Uterus (tissue), 4 donors: ENCODE results near the gene RAPGEF5. TPM values are rescaled to one million over a fixed set of nuclear protein-coding genes. Genes with fewer than 3 reads are reported as not detected.

ENCODE experiments used
- DNase-seq, 2 donors: peaks; one replicate each; pipeline ENCODE4 v3.0.0-alpha.2; 2019 to 2020
- H3K27ac ChIP-seq, 2 donors: fragments of 200-600 bp; sonication (generic); 1 replicate in 1 of 2; 2 replicates in 1 of 2; pipeline ENCODE4 v1.5.1; 2016 to 2018
- H3K27me3 ChIP-seq, 2 donors: fragments of 200-600 bp; sonication (generic); one replicate each; pipeline ENCODE4 v1.5.1; 2018 to 2019; ENCODE audit warnings: control low read depth in 1 of 2
- H3K36me3 ChIP-seq, 2 donors: fragments of 200-600 bp; sonication (generic); one replicate each; pipeline ENCODE4 v1.5.1; 2019; ENCODE audit warnings: control low read depth in 1 of 2
- H3K4me1 ChIP-seq, 2 donors: fragments of 200-600 bp; sonication (generic); one replicate each; pipeline ENCODE4 v1.5.1; 2018 to 2019; ENCODE audit warnings: control low read depth in 1 of 2
- H3K4me3 ChIP-seq, 2 donors: fragments of 200-600 bp; sonication (generic); 1 replicate in 1 of 2; 2 replicates in 1 of 2; pipeline ENCODE4 v1.5.1; 2018 to 2019; ENCODE audit warnings: mild to moderate bottlenecking in 1 of 2
- H3K9me3 ChIP-seq, 2 donors: fragments of 200-600 bp; sonication (generic); one replicate each; pipeline ENCODE4 v1.5.1; 2019; ENCODE audit warnings: control low read depth in 1 of 2
- POLR2A ChIP-seq, 2 donors: fragments of 450-650 bp; IDR thresholded peaks; one replicate each; pipeline ENCODE4 v1.6.1; 2016; ENCODE audit warnings: antibody characterized with exemption in 2 of 2, mild to moderate bottlenecking in 1 of 2, moderate library complexity in 1 of 2
- intact Hi-C: fragments of 100-400 bp; cut with DNase I; formaldehyde crosslinking; loops from one replicate; pipeline ENCODE4 v1.15.1; 2023; ENCODE audit warnings: low total_unique reads
- total RNA-seq, 4 donors: library from RNA; depleted of rRNA in 3 of 4; stranded (reverse); fragments of >200 nt in 3 of 4; gene quantifications; one replicate each; pipeline versions ENCODE4 v1.1.0 to v1.2.4, GENCODE V29; 2014 to 2023
- TF ChIP-seq, protein P1 (sequence below), 4 experiments: fragments of 200-600 bp in 2 of 4; fragments of 450-650 bp in 2 of 4; sonication (generic) in 2 of 4; IDR thresholded peaks; one replicate each; pipeline ENCODE4 v1.5.1; 2016 to 2019; ENCODE audit warnings: antibody characterized with exemption in 4 of 4, mild to moderate bottlenecking in 2 of 4, moderate library complexity in 1 of 4
- donor health status: DM: yes; HTN: yes; CAD: no.

Gene RAPGEF5
- total RNA-seq, 4 donors from 2014 or later, result 44.7 to 124 (median 55.1) TPM

DNA sequence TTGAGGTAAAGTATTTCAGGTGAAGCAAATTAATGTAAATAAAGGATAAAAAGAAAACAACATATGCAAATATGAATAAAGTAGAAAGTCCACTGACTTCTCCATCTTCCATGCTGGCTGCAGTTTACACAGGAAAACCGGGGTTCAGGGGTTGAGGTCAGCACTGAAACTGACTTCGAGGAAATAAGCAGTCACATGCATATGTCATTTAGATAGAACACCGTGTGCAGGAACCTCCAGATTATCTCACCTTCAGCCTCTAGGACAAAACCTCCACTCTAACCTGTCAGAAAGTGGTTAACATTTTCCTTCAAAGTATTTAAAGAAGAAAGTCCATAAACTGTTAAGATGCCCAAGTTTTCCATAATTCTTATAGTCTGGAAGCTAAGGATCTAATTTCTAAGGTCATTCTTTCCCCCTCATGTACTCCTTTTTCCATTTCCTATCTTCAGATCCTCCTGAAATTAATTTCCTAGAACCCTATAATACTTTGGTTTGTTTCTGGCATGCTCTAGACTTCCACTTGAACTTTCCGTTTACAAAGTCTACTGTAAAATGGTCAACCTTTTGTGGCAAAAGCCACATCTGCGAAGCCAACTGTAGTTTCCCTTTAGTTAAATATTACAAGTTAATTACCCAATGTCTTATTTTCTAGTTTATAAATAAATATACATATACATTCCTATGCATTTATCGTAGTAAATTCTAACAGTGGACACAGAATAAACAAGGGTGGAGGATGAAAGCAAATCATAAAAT lies 173.3 kb downstream of the RAPGEF5 start:
- Histone ChIP-seq H3K27me3 (no peaks in the 10 kb centered on the region), H3K4me3 (no peak overlapping the region), H3K27ac (no peak overlapping the region), H3K4me1 (no peaks in the 10 kb centered on the region), H3K9me3 (no peaks in the 10 kb centered on the region), H3K36me3 (no peaks in the 10 kb centered on the region)
- no peak for DNase-seq
- no peak for TF ChIP-seq POLR2A (IDR thresholded peaks at IDR 0.05)
- TF ChIP-seq, protein P1, sequence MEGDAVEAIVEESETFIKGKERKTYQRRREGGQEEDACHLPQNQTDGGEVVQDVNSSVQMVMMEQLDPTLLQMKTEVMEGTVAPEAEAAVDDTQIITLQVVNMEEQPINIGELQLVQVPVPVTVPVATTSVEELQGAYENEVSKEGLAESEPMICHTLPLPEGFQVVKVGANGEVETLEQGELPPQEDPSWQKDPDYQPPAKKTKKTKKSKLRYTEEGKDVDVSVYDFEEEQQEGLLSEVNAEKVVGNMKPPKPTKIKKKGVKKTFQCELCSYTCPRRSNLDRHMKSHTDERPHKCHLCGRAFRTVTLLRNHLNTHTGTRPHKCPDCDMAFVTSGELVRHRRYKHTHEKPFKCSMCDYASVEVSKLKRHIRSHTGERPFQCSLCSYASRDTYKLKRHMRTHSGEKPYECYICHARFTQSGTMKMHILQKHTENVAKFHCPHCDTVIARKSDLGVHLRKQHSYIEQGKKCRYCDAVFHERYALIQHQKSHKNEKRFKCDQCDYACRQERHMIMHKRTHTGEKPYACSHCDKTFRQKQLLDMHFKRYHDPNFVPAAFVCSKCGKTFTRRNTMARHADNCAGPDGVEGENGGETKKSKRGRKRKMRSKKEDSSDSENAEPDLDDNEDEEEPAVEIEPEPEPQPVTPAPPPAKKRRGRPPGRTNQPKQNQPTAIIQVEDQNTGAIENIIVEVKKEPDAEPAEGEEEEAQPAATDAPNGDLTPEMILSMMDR (IDR thresholded peaks at IDR 0.05), result no peak
- intact Hi-C loops, result no loop called here

DNA sequence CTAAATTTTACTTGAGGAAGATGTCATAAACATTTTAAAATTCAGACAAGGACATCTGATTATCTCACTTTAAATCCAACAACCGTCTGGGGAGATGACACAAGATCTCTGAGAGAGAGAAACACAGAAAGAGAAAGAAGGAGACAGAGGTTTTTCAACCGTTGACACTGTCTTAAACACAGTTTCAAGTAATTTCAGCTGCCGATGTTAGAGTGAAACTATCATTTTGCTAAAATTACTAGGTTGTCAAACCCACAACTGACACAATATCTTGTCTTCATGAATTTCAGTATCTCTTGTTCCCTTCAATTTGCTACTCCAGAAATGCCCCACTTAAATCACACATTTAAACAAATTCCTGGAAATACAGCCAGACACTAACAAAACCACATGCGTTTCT lies 174.8 kb downstream of the RAPGEF5 start:
- intact Hi-C loops, result no loop called here
- no peak for DNase-seq

DNA sequence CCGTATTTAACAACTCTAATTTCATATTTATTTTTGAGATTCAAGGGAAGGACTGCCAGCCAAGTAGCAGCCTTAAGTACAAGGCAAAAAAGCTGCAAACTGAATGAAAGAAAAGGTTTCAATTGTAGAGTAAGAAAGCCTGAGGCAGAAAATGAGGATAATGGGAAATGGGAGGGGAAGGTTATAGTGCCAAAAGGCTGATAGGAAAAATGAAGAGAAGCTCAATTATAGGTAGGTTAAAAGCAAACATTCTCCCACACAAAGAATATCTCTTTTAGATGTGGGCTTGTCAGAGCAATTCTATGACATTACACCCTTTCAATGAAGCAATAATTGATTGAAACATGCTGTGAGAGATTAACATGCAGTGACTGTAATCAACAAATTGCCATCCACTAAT lies 175.3 kb downstream of the RAPGEF5 start:
- no peak overlapping the region for H3K27ac ChIP-seq
- H3K4me1 ChIP-seq, result no peaks in the 10 kb centered on the region
- intact Hi-C loops, result no loop called here
- H3K27me3 ChIP-seq, result no peaks in the 10 kb centered on the region
- no peak overlapping the region for H3K4me3 ChIP-seq
- no peaks in the 10 kb centered on the region for H3K9me3 ChIP-seq
- TF ChIP-seq, protein P1 (IDR thresholded peaks at IDR 0.05), result no peak
- no peaks in the 10 kb centered on the region for H3K36me3 ChIP-seq
- DNase-seq, result no peak

More for the DNA sequence above, 174.8 kb downstream of the RAPGEF5 start:
- Histone ChIP-seq H3K27me3 (no peaks in the 10 kb centered on the region), H3K9me3 (no peaks in the 10 kb centered on the region), H3K4me3 (no peak overlapping the region), H3K4me1 (no peaks in the 10 kb centered on the region), H3K27ac (no peak overlapping the region), H3K36me3 (no peaks in the 10 kb centered on the region)
- TF ChIP-seq, protein P1 (IDR thresholded peaks at IDR 0.05), result no peak
- no peak for TF ChIP-seq POLR2A (IDR thresholded peaks at IDR 0.05)

DNA sequence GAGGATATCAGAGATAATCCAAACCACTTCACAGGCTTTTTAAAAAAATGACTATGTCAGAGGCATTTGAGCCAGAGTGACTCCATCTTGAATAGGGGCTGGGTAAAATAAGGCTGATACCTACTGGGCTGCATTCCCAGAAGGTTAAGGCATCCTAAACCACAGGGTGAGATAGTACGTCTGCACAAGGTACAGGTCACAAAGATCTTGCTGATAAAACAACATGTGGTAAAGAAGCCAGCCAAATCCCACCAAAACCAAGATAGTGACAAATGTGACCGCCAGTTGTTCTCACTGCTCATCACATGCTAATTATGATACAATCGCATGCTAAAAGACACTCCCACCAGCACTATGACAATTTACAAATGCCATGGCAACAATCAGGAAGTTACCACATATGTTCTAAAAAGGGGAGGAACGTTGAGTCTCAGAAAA lies 177.5 kb downstream of the RAPGEF5 start:
- Histone ChIP-seq H3K36me3 (no peaks in the 10 kb centered on the region), H3K27me3 (no peaks in the 10 kb centered on the region), H3K9me3 (no peaks in the 10 kb centered on the region), H3K4me1 (no peaks in the 10 kb centered on the region), H3K4me3 (no peak overlapping the region), H3K27ac (no peak overlapping the region)
- TF ChIP-seq POLR2A (IDR thresholded peaks at IDR 0.05), result no peak
- DNase-seq, result no peak
- intact Hi-C loops, result no loop called here

DNA sequence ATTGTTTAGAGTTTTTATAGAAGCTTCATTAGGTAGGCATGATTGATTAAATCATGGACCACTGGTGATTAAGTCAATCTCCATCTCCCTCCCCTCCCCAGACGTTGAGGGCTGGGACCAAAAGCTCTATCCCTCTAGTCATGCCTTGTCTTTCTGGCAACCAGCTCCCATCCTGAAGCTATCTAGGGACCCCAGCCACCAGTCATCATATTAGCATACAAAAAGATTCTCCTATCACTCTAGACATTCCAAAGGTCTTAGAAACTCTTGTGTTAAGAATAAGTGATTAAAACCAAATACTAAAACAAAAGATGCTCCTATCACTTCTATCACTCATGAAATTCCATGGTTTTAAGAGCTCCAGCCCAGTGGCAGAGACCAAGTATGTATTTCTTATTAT lies 178.2 kb downstream of the RAPGEF5 start:
- Histone ChIP-seq H3K27me3 (no peaks in the 10 kb centered on the region), H3K4me3 (no peak overlapping the region), H3K36me3 (no peaks in the 10 kb centered on the region), H3K9me3 (no peaks in the 10 kb centered on the region), H3K4me1 (no peaks in the 10 kb centered on the region), H3K27ac (no peak overlapping the region)
- no peak for TF ChIP-seq POLR2A (IDR thresholded peaks at IDR 0.05)
- TF ChIP-seq, protein P1 (IDR thresholded peaks at IDR 0.05), result no peak
- no peak for DNase-seq
- intact Hi-C loops, result no loop called here
